Measurements from ENCODE around the gene SPTBN5.

The SPTBN5 gene

GRCh38 chr15:41891226-41891625 is 2.6 kb downstream of the SPTBN5 start:
- Histone ChIP-seq H3K27me3 (ENCODE audit: low read depth, low read length) (no peaks in the 10 kb centered on the region), H3K9me3 (ENCODE audit: control insufficient read depth in 1 of 2, low read length in 2 of 2) (no peaks in the 10 kb centered on the region), H3K27ac (ENCODE audit: low read length) (no peak overlapping the region), H3K4me3 (ENCODE audit: low read depth in 1 of 2, low read length in 2 of 2) (no peak overlapping the region), H3K36me3 (ENCODE audit: control insufficient read depth in 1 of 2, insufficient read depth in 2 of 2, low read length in 2 of 2) (no peaks in the 10 kb centered on the region), H3K4me1 (ENCODE audit: control insufficient read depth in 1 of 2, insufficient read depth in 2 of 2, low read length in 2 of 2) (peaks cover 4 to 28% of the 10 kb centered on the region in 2 donors)

- Histone ChIP-seq H3K4me3 (ENCODE audit: low read depth in 1 of 2, low read length in 2 of 2) (no peak overlapping the region), H3K27me3 (ENCODE audit: low read depth, low read length) (no peaks in the 10 kb centered on the region), H3K4me1 (ENCODE audit: control insufficient read depth in 1 of 2, insufficient read depth in 2 of 2, low read length in 2 of 2) (peaks cover 4 to 25% of the 10 kb centered on the region in 2 donors), H3K9me3 (ENCODE audit: control insufficient read depth in 1 of 2, low read length in 2 of 2) (no peaks in the 10 kb centered on the region), H3K27ac (ENCODE audit: low read length) (no peak overlapping the region), H3K36me3 (ENCODE audit: control insufficient read depth in 1 of 2, insufficient read depth in 2 of 2, low read length in 2 of 2) (no peaks in the 10 kb centered on the region)
Observed at GRCh38 chr15:41890050-41890690, 3.7 kb downstream of the SPTBN5 start.

- H3K27me3 ChIP-seq (ENCODE audit: low read depth, low read length), result no peaks in the 10 kb centered on the region
- no peaks in the 10 kb centered on the region for H3K36me3 ChIP-seq (ENCODE audit: control insufficient read depth in 1 of 2, insufficient read depth in 2 of 2, low read length in 2 of 2)
- no peak overlapping the region for H3K4me3 ChIP-seq (ENCODE audit: low read depth in 1 of 2, low read length in 2 of 2)
- no peak overlapping the region for H3K27ac ChIP-seq (ENCODE audit: low read length)
- no peaks in the 10 kb centered on the region for H3K9me3 ChIP-seq (ENCODE audit: control insufficient read depth in 1 of 2, low read length in 2 of 2)
- peaks cover 0 to 11% of the 10 kb centered on the region in 2 donors for H3K4me1 ChIP-seq (ENCODE audit: control insufficient read depth in 1 of 2, insufficient read depth in 2 of 2, low read length in 2 of 2)
Observed at GRCh38 chr15:41888662-41889253, 5.1 kb downstream of the SPTBN5 start.

- Histone ChIP-seq H3K4me3 (ENCODE audit: low read depth in 1 of 2, low read length in 2 of 2) (no peak overlapping the region), H3K4me1 (ENCODE audit: control insufficient read depth in 1 of 2, insufficient read depth in 2 of 2, low read length in 2 of 2) (peaks cover 0 to 10% of the 10 kb centered on the region in 2 donors), H3K36me3 (ENCODE audit: control insufficient read depth in 1 of 2, insufficient read depth in 2 of 2, low read length in 2 of 2) (no peaks in the 10 kb centered on the region), H3K9me3 (ENCODE audit: control insufficient read depth in 1 of 2, low read length in 2 of 2) (no peaks in the 10 kb centered on the region), H3K27ac (ENCODE audit: low read length) (no peak overlapping the region), H3K27me3 (ENCODE audit: low read depth, low read length) (no peaks in the 10 kb centered on the region)
Observed at GRCh38 chr15:41887893-41888292, 6.0 kb downstream of the SPTBN5 start.

GRCh38 chr15:41887161-41887560 is 6.7 kb downstream of the SPTBN5 start:
- Histone ChIP-seq H3K9me3 (ENCODE audit: control insufficient read depth in 1 of 2, low read length in 2 of 2) (no peaks in the 10 kb centered on the region), H3K27ac (ENCODE audit: low read length) (no peak overlapping the region), H3K4me3 (ENCODE audit: low read depth in 1 of 2, low read length in 2 of 2) (no peak overlapping the region), H3K27me3 (ENCODE audit: low read depth, low read length) (no peaks in the 10 kb centered on the region), H3K36me3 (ENCODE audit: control insufficient read depth in 1 of 2, insufficient read depth in 2 of 2, low read length in 2 of 2) (no peaks in the 10 kb centered on the region), H3K4me1 (ENCODE audit: control insufficient read depth in 1 of 2, insufficient read depth in 2 of 2, low read length in 2 of 2) (peaks cover 0 to 8% of the 10 kb centered on the region in 2 donors)

GRCh38 chr15:41886741-41887140 is 7.1 kb downstream of the SPTBN5 start:
- no peaks in the 10 kb centered on the region for H3K36me3 ChIP-seq (ENCODE audit: control insufficient read depth in 1 of 2, insufficient read depth in 2 of 2, low read length in 2 of 2)
- H3K4me3 ChIP-seq (ENCODE audit: low read depth in 1 of 2, low read length in 2 of 2), result no peak overlapping the region

GRCh38 chr15:41885841-41886240 is 8.0 kb downstream of the SPTBN5 start:
- Histone ChIP-seq H3K4me3 (ENCODE audit: low read depth in 1 of 2, low read length in 2 of 2) (no peak overlapping the region), H3K9me3 (ENCODE audit: control insufficient read depth in 1 of 2, low read length in 2 of 2) (no peaks in the 10 kb centered on the region), H3K27ac (ENCODE audit: low read length) (no peak overlapping the region), H3K27me3 (ENCODE audit: low read depth, low read length) (no peaks in the 10 kb centered on the region), H3K4me1 (ENCODE audit: control insufficient read depth in 1 of 2, insufficient read depth in 2 of 2, low read length in 2 of 2) (peaks cover 0 to 7% of the 10 kb centered on the region in 2 donors), H3K36me3 (ENCODE audit: control insufficient read depth in 1 of 2, insufficient read depth in 2 of 2, low read length in 2 of 2) (no peaks in the 10 kb centered on the region)

More at GRCh38 chr15:41886741-41887140, 7.1 kb downstream of the SPTBN5 start:
- H3K9me3 ChIP-seq (ENCODE audit: control insufficient read depth in 1 of 2, low read length in 2 of 2), result no peaks in the 10 kb centered on the region
- H3K4me1 ChIP-seq (ENCODE audit: control insufficient read depth in 1 of 2, insufficient read depth in 2 of 2, low read length in 2 of 2), result peaks cover 0 to 7% of the 10 kb centered on the region in 2 donors
- H3K27ac ChIP-seq (ENCODE audit: low read length), result no peak overlapping the region
- H3K27me3 ChIP-seq (ENCODE audit: low read depth, low read length), result no peaks in the 10 kb centered on the region

GRCh38 chr15:41885321-41885720 is 8.5 kb downstream of the SPTBN5 start:
- Histone ChIP-seq H3K4me3 (ENCODE audit: low read depth in 1 of 2, low read length in 2 of 2) (no peak overlapping the region), H3K4me1 (ENCODE audit: control insufficient read depth in 1 of 2, insufficient read depth in 2 of 2, low read length in 2 of 2) (peaks cover 0 to 7% of the 10 kb centered on the region in 2 donors), H3K9me3 (ENCODE audit: control insufficient read depth in 1 of 2, low read length in 2 of 2) (no peaks in the 10 kb centered on the region), H3K36me3 (ENCODE audit: control insufficient read depth in 1 of 2, insufficient read depth in 2 of 2, low read length in 2 of 2) (no peaks in the 10 kb centered on the region), H3K27me3 (ENCODE audit: low read depth, low read length) (no peaks in the 10 kb centered on the region), H3K27ac (ENCODE audit: low read length) (no peak overlapping the region)

- H3K27me3 ChIP-seq (ENCODE audit: low read depth, low read length), result no peaks in the 10 kb centered on the region
- H3K4me1 ChIP-seq (ENCODE audit: control insufficient read depth in 1 of 2, insufficient read depth in 2 of 2, low read length in 2 of 2), result peaks cover 0 to 7% of the 10 kb centered on the region in 2 donors
- no peak overlapping the region for H3K27ac ChIP-seq (ENCODE audit: low read length)
- H3K36me3 ChIP-seq (ENCODE audit: control insufficient read depth in 1 of 2, insufficient read depth in 2 of 2, low read length in 2 of 2), result no peaks in the 10 kb centered on the region
- no peaks in the 10 kb centered on the region for H3K9me3 ChIP-seq (ENCODE audit: control insufficient read depth in 1 of 2, low read length in 2 of 2)
- no peak overlapping the region for H3K4me3 ChIP-seq (ENCODE audit: low read depth in 1 of 2, low read length in 2 of 2)
Observed at GRCh38 chr15:41884458-41884857, 9.4 kb downstream of the SPTBN5 start.

GRCh38 chr15:41883484-41883825 is 10.4 kb downstream of the SPTBN5 start:
- H3K27me3 ChIP-seq (ENCODE audit: low read depth, low read length), result no peaks in the 10 kb centered on the region
- H3K36me3 ChIP-seq (ENCODE audit: control insufficient read depth in 1 of 2, insufficient read depth in 2 of 2, low read length in 2 of 2), result no peaks in the 10 kb centered on the region
- no peak overlapping the region for H3K27ac ChIP-seq (ENCODE audit: low read length)
- no peaks in the 10 kb centered on the region for H3K9me3 ChIP-seq (ENCODE audit: control insufficient read depth in 1 of 2, low read length in 2 of 2)
- peaks cover 0 to 7% of the 10 kb centered on the region in 2 donors for H3K4me1 ChIP-seq (ENCODE audit: control insufficient read depth in 1 of 2, insufficient read depth in 2 of 2, low read length in 2 of 2)
- H3K4me3 ChIP-seq (ENCODE audit: low read depth in 1 of 2, low read length in 2 of 2), result no peak overlapping the region

- peaks cover 0 to 7% of the 10 kb centered on the region in 2 donors for H3K4me1 ChIP-seq (ENCODE audit: control insufficient read depth in 1 of 2, insufficient read depth in 2 of 2, low read length in 2 of 2)
- no peak overlapping the region for H3K27ac ChIP-seq (ENCODE audit: low read length)
- H3K4me3 ChIP-seq (ENCODE audit: low read depth in 1 of 2, low read length in 2 of 2), result peak overlapping the region in 1 of 2 donors; percentile 51
- no peaks in the 10 kb centered on the region for H3K36me3 ChIP-seq (ENCODE audit: control insufficient read depth in 1 of 2, insufficient read depth in 2 of 2, low read length in 2 of 2)
- no peaks in the 10 kb centered on the region for H3K9me3 ChIP-seq (ENCODE audit: control insufficient read depth in 1 of 2, low read length in 2 of 2)
- H3K27me3 ChIP-seq (ENCODE audit: low read depth, low read length), result no peaks in the 10 kb centered on the region
Observed at GRCh38 chr15:41882689-41883483, 11.0 kb downstream of the SPTBN5 start.

Measured in muscle layer of duodenum (tissue), 2 donors.